K562 (cell line): ENCODE results near the gene MAP3K2. TPM values are rescaled to one million over a fixed set of nuclear protein-coding genes. Genes with fewer than 3 reads are reported as not detected.

ENCODE experiments used
- ARID4B ChIP-seq: sonication (generic); formaldehyde crosslinking; IDR thresholded peaks from 2 replicates; pipeline ENCODE4 v1.8.0; 2022; ENCODE audit warnings: mild to moderate bottlenecking, missing genetic modification reagents
- CHD2 ChIP-seq: IDR thresholded peaks from 2 replicates; pipeline ENCODE4 v1.6.1; 2011; ENCODE audit warnings: low read depth, low read length
- ELF4 ChIP-seq: fragments of 450-650 bp; formaldehyde crosslinking; IDR thresholded peaks from 2 replicates; pipeline ENCODE4 v1.4.0; 2022; ENCODE audit warnings: missing genetic modification characterization
- FOXP1 ChIP-seq: sonication (generic); formaldehyde crosslinking; IDR thresholded peaks from 2 replicates; pipeline ENCODE4 v1.8.0; 2022; ENCODE audit warnings: mild to moderate bottlenecking, missing genetic modification reagents
- GATAD2A ChIP-seq: fragments of 450-650 bp; IDR thresholded peaks from 2 replicates; pipeline ENCODE4 v1.6.1; 2017
- MIER1 ChIP-seq: fragments of 450-650 bp; IDR thresholded peaks from 2 replicates; pipeline ENCODE4 v1.6.1; 2016; ENCODE audit warnings: antibody characterized with exemption, mild to moderate bottlenecking, low read depth
- NR1H2 ChIP-seq: sonication (generic); formaldehyde crosslinking; IDR thresholded peaks from 2 replicates; pipeline ENCODE4 v1.4.0; 2020; ENCODE audit warnings: mild to moderate bottlenecking, missing genetic modification reagents
- PHTF2 ChIP-seq: fragments of 250-450 bp; sonication (Bioruptor Pico); IDR thresholded peaks from 2 replicates; pipeline ENCODE4 v1.5.0; 2021; ENCODE audit warnings: mild to moderate bottlenecking
- PML ChIP-seq: IDR thresholded peaks from 2 replicates; pipeline ENCODE4 v1.6.1; 2012; ENCODE audit warnings: low read length, inconsistent platforms
- POLR2A ChIP-seq: fragments of 450-650 bp; conservative IDR thresholded peaks from 2 replicates; pipeline ENCODE4 v1.6.1; 2016
- POLR2G ChIP-seq: fragments of 200-400 bp; formaldehyde crosslinking; IDR thresholded peaks from 2 replicates; pipeline ENCODE4 v1.6.1; 2017; ENCODE audit warnings: low read depth, mild to moderate bottlenecking, antibody characterized with exemption, low read length, moderate library complexity
- RBFOX2 ChIP-seq: fragments of 200-400 bp; formaldehyde crosslinking; IDR thresholded peaks from 2 replicates; pipeline ENCODE4 v1.6.1; 2017; ENCODE audit warnings: low read depth, mild to moderate bottlenecking, low read length, moderate library complexity
- SIN3A ChIP-seq, 2 experiments: fragments of 150-350 bp in 1 of 2; IDR thresholded peaks; 2 replicates each; pipeline ENCODE4 v1.6.1; 2011 to 2016; ENCODE audit warnings: borderline replicate concordance in 2 of 2, low read depth in 2 of 2, low read length in 2 of 2, mild to moderate bottlenecking in 2 of 2, moderate library complexity in 2 of 2; ENCODE audit not compliant: control insufficient read depth in 1 of 2
- SPI1 ChIP-seq: IDR thresholded peaks from 2 replicates; pipeline ENCODE4 v1.6.1; 2011; ENCODE audit warnings: low read depth, low read length, control low read depth, borderline replicate concordance
- SRSF1 ChIP-seq: fragments of 200-400 bp; formaldehyde crosslinking; IDR thresholded peaks from 2 replicates; pipeline ENCODE4 v1.6.1; 2017; ENCODE audit warnings: mild to moderate bottlenecking, low read depth, low read length, moderate library complexity
- SUPT5H ChIP-seq: fragments of 450-650 bp; IDR thresholded peaks from 2 replicates; pipeline ENCODE4 v1.6.1; 2016
- TCF7L2 ChIP-seq: fragments of 150-350 bp; IDR thresholded peaks from 2 replicates; pipeline ENCODE4 v1.6.1; 2016; ENCODE audit warnings: low read depth, mild to moderate bottlenecking, low read length, moderate library complexity
- ZNF143 ChIP-seq: sonication (generic); formaldehyde crosslinking; IDR thresholded peaks from 2 replicates; pipeline ENCODE4 v1.9.0; 2022; ENCODE audit warnings: mild to moderate bottlenecking, missing genetic modification reagents
- ZNF277 ChIP-seq: fragments of 250-450 bp; sonication (Bioruptor Pico); IDR thresholded peaks from 2 replicates; pipeline ENCODE4 v1.8.0; 2022; ENCODE audit warnings: inconsistent platforms, mild to moderate bottlenecking, moderate library complexity, borderline replicate concordance
- ZNF449 ChIP-seq: fragments of 250-450 bp; sonication (Bioruptor Pico); IDR thresholded peaks from 2 replicates; pipeline ENCODE4 v1.8.0; 2022; ENCODE audit warnings: moderate library complexity, mild to moderate bottlenecking, inconsistent platforms
- ZNF511 ChIP-seq: sonication (generic); formaldehyde crosslinking; IDR thresholded peaks from 2 replicates; pipeline ENCODE4 v1.8.0; 2022; ENCODE audit warnings: mild to moderate bottlenecking, missing genetic modification reagents
- ZNF780A ChIP-seq: fragments of 250-450 bp; sonication (Bioruptor Pico); IDR thresholded peaks from 2 replicates; pipeline ENCODE4 v1.5.0; 2021; ENCODE audit warnings: mild to moderate bottlenecking
- polyA plus RNA-seq, 8 experiments: library from polyadenylated mRNA; depleted of rRNA in 4 of 8; stranded (reverse) in 5 of 8; unstranded in 3 of 8; fragments of >200 nt; fragmentation: Nextera tagmentation in 2 of 8; fragmentation: Illumina TruSeq in 1 of 8; extraction: Ambion mirVana in 2 of 8; extraction: Trizol in 1 of 8; gene quantifications; 2 replicates each; pipeline versions ENCODE4 v1.2.1 to v1.2.3, GENCODE V29; 2011 to 2014; ENCODE audit warnings: inconsistent platforms in 1 of 8, missing spikeins in 1 of 8
- total RNA-seq, 7 experiments: library from RNA; depleted of rRNA in 6 of 7; stranded (reverse); fragments of >200 nt in 6 of 7; fragmentation: Illumina TruSeq in 2 of 7; extraction: Trizol in 2 of 7; gene quantifications; 2 replicates each; pipeline versions ENCODE4 v1.2.1 to v1.2.3, GENCODE V29; 2011 to 2021; ENCODE audit warnings: low replicate concordance in 1 of 7

The MAP3K2 gene
- total and polyA plus RNA-seq, 9 of the 15 experiments (the other 6 are each of a cell fraction or from before 2014, with no cell fraction given), result 1.2 to 14.2 (median 5.7) TPM

- TF ChIP-seq SIN3A (IDR thresholded peaks at IDR 0.05; ENCODE audit: borderline replicate concordance in 2 of 2, control insufficient read depth in 1 of 2, low read depth in 2 of 2, low read length in 2 of 2) (peak in 1 of 2 experiments; percentile 39; a peak in 2 of 4 replicates), ARID4B (CRISPR knock-in tag) (peak; percentile 34; the same call in 1 of the 2 replicates), FOXP1 (CRISPR knock-in tag) (no peak), MIER1 (no peak), ZNF449 (CRISPR knock-in tag) (no peak), POLR2A (peak; percentile 81), SPI1 (no peak), NR1H2 (0 out of 2 replicates have a peak, but pooled peaks have one; percentile 74), SRSF1 (no peak), ZNF511 (CRISPR knock-in tag) (0 out of 2 replicates have a peak, but pooled peaks have one; percentile 13), ELF4 (CRISPR knock-in tag) (no peak), ZNF780A (CRISPR knock-in tag) (no peak), PHTF2 (no peak), CHD2 (no peak), SUPT5H (peak; percentile 71), RBFOX2 (peak; percentile 83), POLR2G (peak; percentile 91), GATAD2A (no peak), ZNF143 (no peak), ZNF277 (CRISPR knock-in tag) (no peak), TCF7L2 (no peak), PML (peak; percentile 21; the same call in 1 of the 2 replicates)
Measured at GRCh38 chr2:127387655-127388422, at the start of gene MAP3K2 (continued).
